CD4-positive, CD25-positive, alpha-beta regulatory T cell (primary cell): ENCODE data around the gene CD4. TPM values are rescaled to one million over a fixed set of nuclear protein-coding genes. Genes with fewer than 3 reads are reported as not detected.
"Not testable (repeated sequence)": the region's sequence is repeated elsewhere in the genome, so short reads cannot be mapped to it uniquely, and the experiment has no call there.

Source experiments
- ATAC-seq, 2 donors: fragments of 150-1000 bp; cut with Tn5 transposase; one replicate each; pipeline ENCODE4 v1.10.0; 2021; ENCODE audit warnings: low read depth in 2 of 2, moderate number of reproducible peaks in 2 of 2, moderate library complexity in 1 of 2
- DNase-seq, 3 donors: peaks; one replicate each; pipeline versions ENCODE4 v3.0.0 to v3.0.0-alpha.2; 2012 to 2022; ENCODE audit warnings: mixed read lengths in 1 of 3
- H3K27ac ChIP-seq: one replicate; pipeline ENCODE4 v1.7.0; 2013; ENCODE audit warnings: mild to moderate bottlenecking, low read length; ENCODE audit not compliant: insufficient read depth, poor library complexity, severe bottlenecking
- H3K27me3 ChIP-seq: one replicate; pipeline ENCODE4 v1.7.0; 2013; ENCODE audit warnings: low read length; ENCODE audit not compliant: control insufficient read depth, insufficient read depth
- H3K36me3 ChIP-seq: one replicate; pipeline ENCODE4 v1.7.0; 2013; ENCODE audit warnings: mild to moderate bottlenecking, low read length, moderate library complexity; ENCODE audit not compliant: control insufficient read depth, insufficient read depth
- H3K4me1 ChIP-seq: 2 replicates; pipeline ENCODE4 v1.7.0; 2013; ENCODE audit warnings: mild to moderate bottlenecking, low read length; ENCODE audit not compliant: insufficient read depth, control insufficient read depth, poor library complexity, severe bottlenecking
- H3K4me3 ChIP-seq: one replicate; pipeline ENCODE4 v1.7.0; 2013; ENCODE audit warnings: low read depth, mild to moderate bottlenecking, low read length, moderate library complexity
- H3K9me3 ChIP-seq, 2 experiments: 1 replicate in 1 of 2; 2 replicates in 1 of 2; pipeline ENCODE4 v1.7.0; 2013; ENCODE audit warnings: low read length in 2 of 2, mild to moderate bottlenecking in 1 of 2, moderate library complexity in 1 of 2; ENCODE audit not compliant: control insufficient read depth in 2 of 2
- H3K27ac Mint-ChIP-seq, 3 donors: one replicate each; pipeline ENCODE4 v1.8.0; 2020 to 2022; ENCODE audit warnings: mild to moderate bottlenecking in 3 of 3, mixed read lengths in 3 of 3, moderate library complexity in 2 of 3
- H3K27me3 Mint-ChIP-seq: one replicate; pipeline ENCODE4 v1.8.0; 2022; ENCODE audit warnings: mild to moderate bottlenecking, mixed read lengths
- H3K36me3 Mint-ChIP-seq: one replicate; pipeline ENCODE4 v1.8.0; 2020; ENCODE audit warnings: mixed read lengths
- H3K4me1 Mint-ChIP-seq, 4 donors: one replicate each; pipeline ENCODE4 v1.8.0; 2020 to 2022; ENCODE audit warnings: mixed read lengths in 4 of 4, mild to moderate bottlenecking in 1 of 4
- H3K4me3 Mint-ChIP-seq, 4 donors: one replicate each; pipeline ENCODE4 v1.8.0; 2020 to 2022; ENCODE audit warnings: mild to moderate bottlenecking in 4 of 4, mixed read lengths in 4 of 4, moderate library complexity in 3 of 4
- H3K9me3 Mint-ChIP-seq, 7 donors: one replicate each; pipeline ENCODE4 v1.8.0; 2020 to 2022; ENCODE audit warnings: mixed read lengths in 7 of 7, mild to moderate bottlenecking in 3 of 7, moderate library complexity in 2 of 7
- polyA plus RNA-seq, 4 donors: library from polyadenylated mRNA; unstranded; fragments of 300-500 nt; fragmentation: Illumina TruSeq; gene quantifications; one replicate each; pipeline ENCODE4 v1.2.3, GENCODE V29; 2021
- total RNA-seq: library from RNA; stranded (reverse); gene quantifications from one replicate; pipeline ENCODE4 v1.2.3, GENCODE V29; 2022

CD4 gene
- total and polyA plus RNA-seq, 5 donors from 2014 or later: 224 to 330 (median 321) TPM

GRCh38 chr12:6866163-6866919, 77.0 kb downstream of the CD4 start:
- DNase-seq (no peak), ATAC-seq (no peak)
- Mint-ChIP-seq H3K36me3 (peaks cover 24% of the 10 kb centered on the region), H3K9me3 (no peaks in the 10 kb centered on the region), H3K27me3 (no peaks in the 10 kb centered on the region), H3K27ac (peak overlapping the region; percentile 58 to 83 (median 71)), H3K4me1 (peaks cover 3 to 43% (median 22%) of the 10 kb centered on the region in 4 donors), H3K4me3 (peak overlapping the region; percentile 91 to 97 (median 94))
- H3K27me3 ChIP-seq: no peaks in the 10 kb centered on the region
- peaks cover 36% of the 10 kb centered on the region for H3K4me1 ChIP-seq
- H3K36me3 ChIP-seq: peaks cover 35% of the 10 kb centered on the region
- no peak overlapping the region for H3K4me3 ChIP-seq
- no peaks in the 10 kb centered on the region for H3K9me3 ChIP-seq
- H3K27ac ChIP-seq: peak overlapping the region; percentile 78

- Histone ChIP-seq H3K36me3 (peaks cover 29% of the 10 kb centered on the region), H3K9me3 (no peaks in the 10 kb centered on the region), H3K27me3 (no peaks in the 10 kb centered on the region), H3K27ac (peak overlapping the region; percentile 78), H3K4me3 (peak overlapping the region; percentile 59), H3K4me1 (peaks cover 42% of the 10 kb centered on the region)
- peak overlapping the region; percentile 58 to 98 (median 83) for H3K27ac Mint-ChIP-seq
- H3K36me3 Mint-ChIP-seq: peaks cover 24% of the 10 kb centered on the region
- no peak for DNase-seq
- ATAC-seq: peak in 1 of 2 donors; percentile 6
- H3K4me3 Mint-ChIP-seq: peak overlapping the region; percentile 91 to 97 (median 94)
- H3K4me1 Mint-ChIP-seq: peaks cover 3 to 49% (median 27%) of the 10 kb centered on the region in 4 donors
- H3K27me3 Mint-ChIP-seq: no peaks in the 10 kb centered on the region
- H3K9me3 Mint-ChIP-seq: no peaks in the 10 kb centered on the region
Observed at GRCh38 chr12:6866920-6867412, 77.6 kb downstream of the CD4 start.

GRCh38 chr12:6867413-6868210, 78.3 kb downstream of the CD4 start, which contains the start of gene TPI1:
TPI1 (plus strand) TSS chr12:6867531; CDS start chr12:6867567, 36 bp downstream.
- peaks cover 19% of the 10 kb centered on the region for H3K36me3 Mint-ChIP-seq
- H3K4me1 Mint-ChIP-seq: peaks cover 3 to 56% (median 31%) of the 10 kb centered on the region in 4 donors
- Histone ChIP-seq H3K9me3 (no peaks in the 10 kb centered on the region), H3K27ac (peak within 1 kb of the TSS; percentile 78), H3K4me3 (peak within 1 kb of the TSS; percentile 69), H3K36me3 (peaks cover 23% of the 10 kb centered on the region), H3K4me1 (peaks cover 48% of the 10 kb centered on the region), H3K27me3 (no peaks in the 10 kb centered on the region)
- ATAC-seq (peak; percentile 69 to 70), DNase-seq (peak; percentile 67 to 81 (median 76))
- H3K9me3 Mint-ChIP-seq: no peaks in the 10 kb centered on the region
- no peaks in the 10 kb centered on the region for H3K27me3 Mint-ChIP-seq
- H3K4me3 Mint-ChIP-seq: peak within 1 kb of the TSS; percentile 91 to 97 (median 94)
- peak within 1 kb of the TSS; percentile 86 to 98 (median 90) for H3K27ac Mint-ChIP-seq

GRCh38 chr12:6868211-6869048, 79.1 kb downstream of the CD4 start:
- peaks cover 15% of the 10 kb centered on the region for H3K36me3 ChIP-seq
- H3K27me3 ChIP-seq: no peaks in the 10 kb centered on the region
- peak overlapping the region; percentile 78 for H3K27ac ChIP-seq
- DNase-seq: peak in 1 of 3 donors; percentile 33
- ATAC-seq: no peak
- no peaks in the 10 kb centered on the region for H3K9me3 ChIP-seq
- peak overlapping the region; percentile 69 for H3K4me3 ChIP-seq
- H3K4me1 Mint-ChIP-seq: peaks cover 3 to 57% (median 32%) of the 10 kb centered on the region in 4 donors
- H3K4me3 Mint-ChIP-seq: peak overlapping the region; percentile 89 to 93 (median 92)
- no peaks in the 10 kb centered on the region for H3K27me3 Mint-ChIP-seq
- peaks cover 53% of the 10 kb centered on the region for H3K4me1 ChIP-seq
- H3K27ac Mint-ChIP-seq: peak overlapping the region; percentile 82 to 90 (median 86)
- no peaks in the 10 kb centered on the region for H3K9me3 Mint-ChIP-seq
- peaks cover 17% of the 10 kb centered on the region for H3K36me3 Mint-ChIP-seq

GRCh38 chr12:6869049-6870021, 80.0 kb downstream of the CD4 start:
- peak overlapping the region; percentile 78 for H3K27ac ChIP-seq
- peak overlapping the region; percentile 84 to 90 (median 90) for H3K27ac Mint-ChIP-seq
- peaks cover 15% of the 10 kb centered on the region for H3K36me3 Mint-ChIP-seq
- H3K27me3 Mint-ChIP-seq: no peaks in the 10 kb centered on the region
- peaks cover 3 to 63% (median 37%) of the 10 kb centered on the region in 4 donors for H3K4me1 Mint-ChIP-seq
- no peaks in the 10 kb centered on the region for H3K9me3 Mint-ChIP-seq
- peak; percentile 76 to 88 (median 84) for DNase-seq
- H3K36me3 ChIP-seq: peaks cover 12% of the 10 kb centered on the region
- peaks cover 62% of the 10 kb centered on the region for H3K4me1 ChIP-seq
- no peak for ATAC-seq
- H3K27me3 ChIP-seq: no peaks in the 10 kb centered on the region
- H3K9me3 ChIP-seq: no peaks in the 10 kb centered on the region
- H3K4me3 Mint-ChIP-seq: peak overlapping the region; percentile 89 to 93 (median 92)
- peak overlapping the region; percentile 69 for H3K4me3 ChIP-seq

GRCh38 chr12:6870304-6870703, 81.0 kb downstream of the CD4 start:
- peaks cover 12% of the 10 kb centered on the region for H3K36me3 ChIP-seq
- H3K4me1 ChIP-seq: peaks cover 62% of the 10 kb centered on the region
- Mint-ChIP-seq H3K36me3 (peaks cover 10% of the 10 kb centered on the region), H3K4me3 (peak overlapping the region; percentile 11 to 96 (median 62)), H3K4me1 (peaks cover 3 to 71% (median 41%) of the 10 kb centered on the region in 4 donors)
- H3K9me3 Mint-ChIP-seq, H3K4me3 ChIP-seq, DNase-seq, H3K27ac ChIP-seq, H3K9me3 ChIP-seq, ATAC-seq, H3K27me3 ChIP-seq, H3K27me3 Mint-ChIP-seq, H3K27ac Mint-ChIP-seq: not testable (repeated sequence)
